Measurements from ENCODE around the gene TTC28. TPM values are rescaled to one million over a fixed set of nuclear protein-coding genes. Genes with fewer than 3 reads are reported as not detected.

Gene TTC28
- total RNA-seq, 1 donor from 2014 or later = 23.2 TPM

GRCh38 chr22:28608546-28608945, 71.1 kb downstream of the TTC28 start:
- no peak overlapping the region for H3K9ac ChIP-seq (ENCODE audit: low read length)
- H3K36me3 ChIP-seq (ENCODE audit: insufficient read depth, low read length) = no peaks in the 10 kb centered on the region
- H3K4me1 Mint-ChIP-seq (ENCODE audit: low read depth, unreplicated experiment) = no peaks in the 10 kb centered on the region
- H3K27ac Mint-ChIP-seq (ENCODE audit: unreplicated experiment) = no peak overlapping the region
- H3K4me2 ChIP-seq (ENCODE audit: low read length) = no peak overlapping the region
- no peaks in the 10 kb centered on the region for H3K4me1 ChIP-seq (ENCODE audit: insufficient read depth, low read length)
- no peaks in the 10 kb centered on the region for H4K20me1 ChIP-seq (ENCODE audit: insufficient read depth, low read length)
- no peak overlapping the region for H3K4me3 Mint-ChIP-seq (ENCODE audit: unreplicated experiment)
- H3K27me3 Mint-ChIP-seq (ENCODE audit: low read depth, unreplicated experiment) = peaks cover 7% of the 10 kb centered on the region
- H2AFZ ChIP-seq (ENCODE audit: low read depth, low read length) = no peak overlapping the region
- H3K27me3 ChIP-seq (ENCODE audit: insufficient read depth, low read length) = no peaks in the 10 kb centered on the region
- no peaks in the 10 kb centered on the region for H3K79me2 ChIP-seq (ENCODE audit: insufficient read depth, low read length)
- no peak for TF ChIP-seq EZH2 (IDR thresholded peaks at IDR 0.05; ENCODE audit: insufficient read depth, low read length)
- no peak for TF ChIP-seq CTCF (IDR thresholded peaks at IDR 0.05; ENCODE audit: insufficient read depth, low read depth, low read length)
- H3K9me3 ChIP-seq (ENCODE audit: insufficient read depth, low read depth, low read length) = no peaks in the 10 kb centered on the region
- H3K9me3 Mint-ChIP-seq (ENCODE audit: unreplicated experiment) = peaks cover 7% of the 10 kb centered on the region
- FAIRE-seq (no peak), DNase-seq (ENCODE audit: low read depth) (no peak)
- H3K36me3 Mint-ChIP-seq (ENCODE audit: low read depth, unreplicated experiment) = no peaks in the 10 kb centered on the region
- no peak overlapping the region for H3K4me3 ChIP-seq (ENCODE audit: insufficient read depth, low read depth, low read length)
- H3K27ac ChIP-seq (ENCODE audit: low read depth, low read length) = no peak overlapping the region

GRCh38 chr22:28607795-28608194, 71.8 kb downstream of the TTC28 start:
- Histone ChIP-seq H3K79me2 (ENCODE audit: insufficient read depth, low read length) (no peaks in the 10 kb centered on the region), H4K20me1 (ENCODE audit: insufficient read depth, low read length) (no peaks in the 10 kb centered on the region), H3K27ac (ENCODE audit: low read depth, low read length) (no peak overlapping the region), H3K4me2 (ENCODE audit: low read length) (no peak overlapping the region), H3K27me3 (ENCODE audit: insufficient read depth, low read length) (no peaks in the 10 kb centered on the region), H3K4me3 (ENCODE audit: insufficient read depth, low read depth, low read length) (no peak overlapping the region), H3K4me1 (ENCODE audit: insufficient read depth, low read length) (no peaks in the 10 kb centered on the region), H3K9ac (ENCODE audit: low read length) (no peak overlapping the region), H3K36me3 (ENCODE audit: insufficient read depth, low read length) (no peaks in the 10 kb centered on the region), H2AFZ (ENCODE audit: low read depth, low read length) (no peak overlapping the region), H3K9me3 (ENCODE audit: insufficient read depth, low read depth, low read length) (no peaks in the 10 kb centered on the region)
- Mint-ChIP-seq H3K4me1 (ENCODE audit: low read depth, unreplicated experiment) (no peaks in the 10 kb centered on the region), H3K27me3 (ENCODE audit: low read depth, unreplicated experiment) (peaks cover 7% of the 10 kb centered on the region), H3K9me3 (ENCODE audit: unreplicated experiment) (peaks cover 7% of the 10 kb centered on the region), H3K27ac (ENCODE audit: unreplicated experiment) (no peak overlapping the region), H3K4me3 (ENCODE audit: unreplicated experiment) (no peak overlapping the region), H3K36me3 (ENCODE audit: low read depth, unreplicated experiment) (no peaks in the 10 kb centered on the region)
- TF ChIP-seq CTCF (IDR thresholded peaks at IDR 0.05; ENCODE audit: insufficient read depth, low read depth, low read length) (no peak), EZH2 (IDR thresholded peaks at IDR 0.05; ENCODE audit: insufficient read depth, low read length) (no peak)
- FAIRE-seq (no peak), DNase-seq (ENCODE audit: low read depth) (no peak)

GRCh38 chr22:28604966-28605761, 74.5 kb downstream of the TTC28 start:
- H3K36me3 ChIP-seq (ENCODE audit: insufficient read depth, low read length) = no peaks in the 10 kb centered on the region
- no peak overlapping the region for H3K27ac Mint-ChIP-seq (ENCODE audit: unreplicated experiment)
- no peaks in the 10 kb centered on the region for H3K9me3 Mint-ChIP-seq (ENCODE audit: unreplicated experiment)
- no peaks in the 10 kb centered on the region for H3K36me3 Mint-ChIP-seq (ENCODE audit: low read depth, unreplicated experiment)
- no peak overlapping the region for H3K4me3 Mint-ChIP-seq (ENCODE audit: unreplicated experiment)
- no peak overlapping the region for H3K9ac ChIP-seq (ENCODE audit: low read length)
- peaks cover 4% of the 10 kb centered on the region for H3K27me3 Mint-ChIP-seq (ENCODE audit: low read depth, unreplicated experiment)
- no peak for FAIRE-seq
- no peaks in the 10 kb centered on the region for H3K27me3 ChIP-seq (ENCODE audit: insufficient read depth, low read length)
- no peak overlapping the region for H3K27ac ChIP-seq (ENCODE audit: low read depth, low read length)
- TF ChIP-seq EZH2 (IDR thresholded peaks at IDR 0.05; ENCODE audit: insufficient read depth, low read length) = no peak
- TF ChIP-seq CTCF (IDR thresholded peaks at IDR 0.05; ENCODE audit: insufficient read depth, low read depth, low read length) = no peak
- no peak overlapping the region for H3K4me2 ChIP-seq (ENCODE audit: low read length)
- no peaks in the 10 kb centered on the region for H3K4me1 Mint-ChIP-seq (ENCODE audit: low read depth, unreplicated experiment)
- no peak for DNase-seq (ENCODE audit: low read depth)
- no peaks in the 10 kb centered on the region for H3K4me1 ChIP-seq (ENCODE audit: insufficient read depth, low read length)
- no peaks in the 10 kb centered on the region for H3K79me2 ChIP-seq (ENCODE audit: insufficient read depth, low read length)
- no peak overlapping the region for H3K4me3 ChIP-seq (ENCODE audit: insufficient read depth, low read depth, low read length)
- H4K20me1 ChIP-seq (ENCODE audit: insufficient read depth, low read length) = no peaks in the 10 kb centered on the region
- H3K9me3 ChIP-seq (ENCODE audit: insufficient read depth, low read depth, low read length) = no peaks in the 10 kb centered on the region
- H2AFZ ChIP-seq (ENCODE audit: low read depth, low read length) = no peak overlapping the region
